Nucleus accumbens (tissue), 56 donors: ENCODE measurements around the gene PCDHB11.
"Not testable (repeated sequence)": the region's sequence is repeated elsewhere in the genome, so short reads cannot be mapped to it uniquely, and the experiment has no call there.

Source experiments
- DNase-seq, 56 donors: peaks; one replicate each; lab custom pipeline; 2025; lab: John Stamatoyannopoulos, UW

PCDHB11 gene

GRCh38 chr5:141234109-141234667 lies 34.8 kb downstream of the PCDHB11 start:
- DNase-seq, result no peak

- not testable (repeated sequence) for DNase-seq
These were observed 36.5 kb downstream of the PCDHB11 start for GRCh38 chr5:141235922-141236321.

- no peak for DNase-seq
These were observed 37.3 kb downstream of the PCDHB11 start for GRCh38 chr5:141236516-141237313.

- DNase-seq, result no peak
These were observed 42.1 kb downstream of the PCDHB11 start for GRCh38 chr5:141241496-141241895.

- peak in 19 of 56 donors; percentile 1 to 44 (median 14) for DNase-seq
These were observed 45.9 kb downstream of the PCDHB11 start, which contains the start of gene PCDHB15 for GRCh38 chr5:141245250-141245717. TSS of gene PCDHB15 (plus strand) at chr5:141245395. CDS start at chr5:141245579, 184 bp downstream.

GRCh38 chr5:141246971-141247370 lies 47.5 kb downstream of the PCDHB11 start:
- not testable (repeated sequence) for DNase-seq

- DNase-seq, result not testable (repeated sequence)
These were observed 48.0 kb downstream of the PCDHB11 start for GRCh38 chr5:141247434-141247833.

- DNase-seq, result no peak
These were observed 51.1 kb downstream of the PCDHB11 start for GRCh38 chr5:141250576-141250975.
